Endodermal cell (in vitro differentiated cells): ENCODE data around the gene PSAP. TPM values are rescaled to one million over a fixed set of nuclear protein-coding genes. Genes with fewer than 3 reads are reported as not detected.

Source experiments
- DNase-seq: peaks from one replicate; pipeline ENCODE4 v3.0.0-alpha.2; 2017
- H3K27ac ChIP-seq: 2 replicates; pipeline ENCODE4 v1.5.1; 2013; ENCODE audit warnings: mild to moderate bottlenecking, low read depth, low read length, moderate library complexity
- H3K27me3 ChIP-seq: 2 replicates; pipeline ENCODE4 v1.6.1; 2013; ENCODE audit warnings: mild to moderate bottlenecking, low read length, moderate library complexity; ENCODE audit not compliant: insufficient read depth, control insufficient read depth, poor library complexity, severe bottlenecking
- H3K36me3 ChIP-seq: 2 replicates; pipeline ENCODE4 v1.7.0; 2013; ENCODE audit warnings: mild to moderate bottlenecking, low read length, moderate library complexity; ENCODE audit not compliant: control insufficient read depth, insufficient read depth
- H3K4me1 ChIP-seq: one replicate; pipeline ENCODE4 v1.7.0; 2013; ENCODE audit warnings: low read length; ENCODE audit not compliant: control insufficient read depth, insufficient read depth
- H3K4me3 ChIP-seq: 2 replicates; pipeline ENCODE4 v1.5.1; 2013; ENCODE audit warnings: mild to moderate bottlenecking, low read length, moderate library complexity
- H3K9ac ChIP-seq: 2 replicates; pipeline ENCODE4 v1.6.1; 2013; ENCODE audit warnings: mild to moderate bottlenecking, low read length, moderate library complexity; ENCODE audit not compliant: poor library complexity, severe bottlenecking; ENCODE audit errors: extremely low read depth
- H3K9me3 ChIP-seq: 2 replicates; pipeline ENCODE4 v1.6.1; 2013; ENCODE audit warnings: mild to moderate bottlenecking, low read length, moderate library complexity; ENCODE audit not compliant: control insufficient read depth
- H3K27ac Mint-ChIP-seq: 2 replicates; pipeline ENCODE4 v1.8.0; 2020; ENCODE audit warnings: mixed read lengths
- H3K27me3 Mint-ChIP-seq: 2 replicates; pipeline ENCODE4 v1.8.0; 2021; ENCODE audit warnings: mild to moderate bottlenecking, mixed read lengths; ENCODE audit not compliant: insufficient read depth
- H3K36me3 Mint-ChIP-seq: 2 replicates; pipeline ENCODE4 v1.8.0; 2020; ENCODE audit warnings: low read depth, mixed read lengths
- H3K4me1 Mint-ChIP-seq: 2 replicates; pipeline ENCODE4 v1.8.0; 2020; ENCODE audit warnings: mixed read lengths
- H3K4me3 Mint-ChIP-seq: 2 replicates; pipeline ENCODE4 v1.8.0; 2020; ENCODE audit warnings: mild to moderate bottlenecking, moderate library complexity, mixed read lengths
- H3K9me3 Mint-ChIP-seq: 2 replicates; pipeline ENCODE4 v1.8.0; 2020; ENCODE audit warnings: mild to moderate bottlenecking, mixed read lengths
- CTCF ChIP-seq: fragments of 200-600 bp; sonication (generic); conservative IDR thresholded peaks from 2 replicates; pipeline ENCODE4 v1.5.0; 2021; ENCODE audit warnings: antibody characterized with exemption, mild to moderate bottlenecking
- WGBS, 2 experiments: methylation state at CpG; one replicate each; pipeline versions ENCODE4 v1.1.5 to v1.1.7; 2013; ENCODE audit warnings: missing lambda C conversion rate in 2 of 2, mixed read lengths in 1 of 2; ENCODE audit not compliant: insufficient coverage in 1 of 2, insufficient read length in 1 of 2; 5-methylcytosine and 5-hydroxymethylcytosine counted together
- total RNA-seq, 2 donors: library from RNA; stranded (reverse); fragmentation: NEBNext Ultra II Directional in 1 of 2; extraction: Animal tissue kit (Norgen Biotek cat#: 25700) in 1 of 2; gene quantifications; 2 replicates in 1 of 2; 3 replicates in 1 of 2; pipeline ENCODE4 v1.2.1, GENCODE V29; 2021

PSAP gene
- total RNA-seq, 2 donors from 2014 or later, result 456 to 549 TPM

- H3K9ac ChIP-seq, result no peak overlapping the region
- no peak overlapping the region for H3K27ac ChIP-seq
- Mint-ChIP-seq H3K9me3 (no peaks in the 10 kb centered on the region), H3K27ac (peak overlapping the region; percentile 42), H3K27me3 (no peaks in the 10 kb centered on the region), H3K36me3 (peaks cover 85% of the 10 kb centered on the region), H3K4me3 (no peak overlapping the region), H3K4me1 (no peaks in the 10 kb centered on the region)
- H3K9me3 ChIP-seq, result no peaks in the 10 kb centered on the region
- no peak for DNase-seq
- H3K27me3 ChIP-seq, result no peaks in the 10 kb centered on the region
- 96 to 100% methylated on average over 3 to 4 of the region's 4 CpGs for WGBS, 2 experiments
- no peak for TF ChIP-seq CTCF
- H3K36me3 ChIP-seq, result peaks cover 93% of the 10 kb centered on the region
- no peaks in the 10 kb centered on the region for H3K4me1 ChIP-seq
- H3K4me3 ChIP-seq, result no peak overlapping the region
Observed at GRCh38 chr10:71823356-71823755, 27.7 kb downstream of the PSAP start.

- no peaks in the 10 kb centered on the region for H3K4me1 ChIP-seq
- no peak overlapping the region for H3K4me3 ChIP-seq
- no peaks in the 10 kb centered on the region for H3K27me3 ChIP-seq
- Mint-ChIP-seq H3K4me3 (no peak overlapping the region), H3K27me3 (no peaks in the 10 kb centered on the region), H3K4me1 (no peaks in the 10 kb centered on the region), H3K36me3 (peaks cover 83% of the 10 kb centered on the region), H3K9me3 (no peaks in the 10 kb centered on the region), H3K27ac (peak overlapping the region; percentile 52)
- no peak overlapping the region for H3K27ac ChIP-seq
- TF ChIP-seq CTCF, result no peak
- no peak overlapping the region for H3K9ac ChIP-seq
- H3K9me3 ChIP-seq, result no peaks in the 10 kb centered on the region
- WGBS, 2 experiments, result 90 to 97% methylated on average over 4 to 9 of the region's 9 CpGs
- peaks cover 95% of the 10 kb centered on the region for H3K36me3 ChIP-seq
- no peak for DNase-seq
Observed at GRCh38 chr10:71821909-71822763, 28.9 kb downstream of the PSAP start.

DNA sequence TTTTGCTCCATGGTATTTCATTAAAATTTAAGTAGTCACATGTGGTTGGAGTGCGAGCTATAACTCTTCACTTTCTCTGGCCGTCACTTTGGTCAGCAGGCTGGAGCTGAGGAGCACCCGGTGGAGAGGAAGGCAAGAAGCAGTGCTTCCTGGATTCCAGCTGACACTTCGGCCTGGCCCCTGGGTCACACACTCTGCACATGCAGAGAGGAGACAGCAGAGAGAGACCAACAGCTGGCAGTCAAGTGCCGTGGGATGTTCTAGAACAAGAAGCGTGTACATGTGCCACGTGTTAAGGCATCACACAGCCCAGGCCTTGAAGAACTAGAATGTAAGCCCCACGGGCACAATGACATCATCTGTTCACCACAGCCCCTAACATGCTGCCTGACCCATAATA lies 30.1 kb downstream of the PSAP start:
- no peaks in the 10 kb centered on the region for H3K9me3 Mint-ChIP-seq
- 87 to 96% methylated on average over 4 to 8 of the region's 8 CpGs for WGBS, 2 experiments
- Histone ChIP-seq H3K4me1 (no peaks in the 10 kb centered on the region), H3K27me3 (no peaks in the 10 kb centered on the region), H3K27ac (no peak overlapping the region), H3K4me3 (no peak overlapping the region), H3K9ac (no peak overlapping the region), H3K36me3 (peaks cover 96% of the 10 kb centered on the region), H3K9me3 (no peaks in the 10 kb centered on the region)
- H3K4me3 Mint-ChIP-seq, result no peak overlapping the region
- DNase-seq, result no peak
- no peak overlapping the region for H3K27ac Mint-ChIP-seq
- no peaks in the 10 kb centered on the region for H3K27me3 Mint-ChIP-seq
- H3K4me1 Mint-ChIP-seq, result no peaks in the 10 kb centered on the region
- TF ChIP-seq CTCF, result no peak
- H3K36me3 Mint-ChIP-seq, result peaks cover 85% of the 10 kb centered on the region
